NCI-H345 treated with DMSO at 0.1 percent for 48 hours (cell line): Measurements from ENCODE around the gene PSMG3.
"Not testable (repeated sequence)": the region's sequence is repeated elsewhere in the genome, so short reads cannot be mapped to it uniquely, and the experiment has no call there.

Source experiments
- DNase-seq: peaks from one replicate; lab custom pipeline; 2025; ENCODE audit not compliant: unreplicated experiment; lab: John Stamatoyannopoulos, UW

PSMG3 gene

GRCh38 chr7:1536455-1536742 lies 33.4 kb downstream of the PSMG3 start:
- DNase-seq: no peak

GRCh38 chr7:1535701-1536454 lies 34.0 kb downstream of the PSMG3 start:
- no peak for DNase-seq

DNA sequence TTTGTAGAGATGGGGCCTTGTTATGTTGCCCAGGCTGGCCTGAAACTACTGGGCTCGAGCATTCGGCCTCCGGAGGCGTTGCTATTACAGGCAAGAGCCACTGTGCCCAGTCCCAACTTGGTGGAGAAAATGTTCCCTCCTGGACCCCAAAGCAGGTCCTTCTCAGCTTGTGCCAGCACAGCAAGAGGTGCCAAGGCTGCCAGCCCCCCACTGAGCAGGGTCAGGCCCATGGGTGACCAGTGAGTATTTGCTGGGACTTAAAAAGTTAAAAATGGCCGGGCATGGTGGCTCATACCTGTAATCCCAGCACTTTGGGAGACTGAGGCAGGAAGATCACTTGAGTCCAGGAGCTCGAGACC lies 34.8 kb downstream of the PSMG3 start:
- no peak for DNase-seq

GRCh38 chr7:1534330-1535099 lies 35.3 kb downstream of the PSMG3 start:
- no peak for DNase-seq

GRCh38 chr7:1533547-1534329 lies 36.1 kb downstream of the PSMG3 start:
- DNase-seq: no peak

DNA sequence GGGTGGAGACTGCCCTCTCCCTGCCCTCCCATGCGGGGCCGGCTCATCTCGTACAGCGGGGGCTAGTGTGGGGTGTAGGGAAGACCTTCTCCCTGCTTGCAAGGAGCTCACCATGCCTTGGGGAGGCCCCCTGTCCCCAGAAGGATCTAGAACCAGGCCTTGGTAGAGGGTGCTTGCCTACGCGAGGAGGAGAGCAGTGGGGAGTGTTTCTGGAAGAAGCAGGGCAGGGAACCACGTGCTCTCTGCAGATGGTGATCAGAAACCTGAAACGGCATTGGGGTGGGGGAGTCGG lies 36.6 kb downstream of the PSMG3 start:
- no peak for DNase-seq

GRCh38 chr7:1532456-1533254 lies 37.2 kb downstream of the PSMG3 start:
- no peak for DNase-seq

DNA sequence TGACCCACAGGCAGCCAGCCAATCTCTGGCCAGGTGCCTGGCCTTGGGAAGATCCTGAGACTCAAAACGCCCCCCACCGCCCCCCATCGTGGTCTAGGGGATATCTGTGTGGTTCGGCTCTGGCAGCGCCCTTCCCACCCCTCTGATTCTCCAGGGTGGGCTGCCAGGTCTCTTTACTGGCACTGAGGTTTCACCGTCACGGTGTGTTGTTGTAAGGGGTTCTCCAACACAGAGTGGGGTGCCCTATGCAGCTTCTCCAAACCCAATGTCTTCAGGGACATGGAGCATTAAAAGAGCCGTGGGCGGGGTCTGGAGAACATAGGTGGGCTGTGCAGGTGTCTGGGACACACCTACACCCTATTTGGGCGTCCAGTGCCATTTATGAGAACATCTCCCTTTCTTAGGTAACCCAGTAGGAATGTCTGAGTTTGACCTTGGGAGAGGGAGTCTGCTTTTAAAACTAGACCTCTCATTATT lies 37.8 kb downstream of the PSMG3 start:
- DNase-seq: no peak

DNA sequence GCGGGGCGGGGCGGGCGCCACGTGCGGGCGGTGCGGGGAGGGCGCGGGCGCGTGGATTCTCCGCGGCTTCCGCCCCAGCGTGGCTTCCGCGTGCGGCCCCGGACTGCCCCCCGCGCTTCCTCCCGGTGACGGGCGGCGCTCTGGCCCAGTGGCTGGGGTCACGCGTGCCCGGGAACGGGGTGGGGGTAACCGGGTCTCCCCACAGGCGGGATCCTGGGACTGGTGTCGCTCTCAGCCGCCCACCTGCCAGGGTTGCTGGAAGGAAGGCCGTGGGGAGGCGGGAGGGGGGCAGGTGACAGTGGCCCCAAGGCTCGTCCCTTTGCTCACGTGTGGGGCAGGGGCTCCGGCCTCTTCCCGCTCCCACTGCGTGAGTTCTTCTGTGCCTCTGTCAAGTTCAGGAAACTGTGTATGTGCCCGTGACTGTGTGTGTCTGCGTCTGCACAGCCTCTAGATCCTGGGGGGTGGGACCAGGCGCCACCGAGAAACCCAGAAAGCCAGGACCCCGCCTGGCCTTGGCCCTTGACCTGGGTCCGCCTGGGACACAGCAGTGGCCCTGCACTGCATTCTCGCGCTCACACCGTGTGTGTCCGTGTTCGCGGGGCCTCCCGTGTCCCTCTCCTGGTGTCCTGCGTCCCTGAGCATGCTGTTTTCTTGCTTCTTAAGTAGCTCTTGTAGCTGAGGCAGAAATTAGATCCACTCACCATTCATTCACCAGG lies 38.4 kb downstream of the PSMG3 start:
- DNase-seq: no peak

GRCh38 chr7:1530946-1531262 lies 38.9 kb downstream of the PSMG3 start:
- DNase-seq: no peak

DNA sequence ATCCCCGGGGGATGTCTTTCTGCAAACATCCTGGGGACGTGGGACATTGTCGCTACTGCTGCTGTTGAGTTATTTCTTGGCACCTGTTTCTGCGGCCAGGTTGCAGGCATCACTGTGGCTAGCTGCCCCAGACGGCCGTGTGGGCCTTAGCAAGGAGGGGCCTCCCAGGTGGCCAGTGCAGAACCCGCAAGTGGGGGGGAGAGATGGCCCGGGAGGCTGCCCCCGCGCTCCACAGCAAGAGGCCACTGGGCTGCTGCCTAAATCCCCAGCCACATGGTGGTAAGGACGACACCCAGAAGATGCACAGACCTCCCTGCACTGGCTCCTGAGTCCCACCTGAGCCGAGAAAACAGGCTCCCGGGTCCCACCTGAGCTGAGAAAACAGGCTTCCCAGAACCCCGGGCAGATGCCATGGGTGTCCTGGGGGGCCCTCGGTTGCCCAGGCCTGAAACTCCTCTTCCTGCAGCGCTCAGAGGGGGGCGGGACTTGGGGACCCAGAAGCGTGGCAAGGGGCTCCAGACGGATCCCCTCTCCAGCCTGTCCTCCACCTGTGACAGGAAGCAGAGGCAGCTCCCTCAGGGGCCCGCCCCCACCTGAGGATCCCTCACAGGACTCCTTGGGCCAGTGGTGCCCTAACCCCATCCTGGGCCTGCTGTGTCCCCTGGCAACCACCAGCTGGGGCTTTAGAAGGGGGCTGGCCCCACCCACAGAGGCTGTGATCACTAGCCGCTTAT lies 40.3 kb downstream of the PSMG3 start:
- no peak for DNase-seq

DNA sequence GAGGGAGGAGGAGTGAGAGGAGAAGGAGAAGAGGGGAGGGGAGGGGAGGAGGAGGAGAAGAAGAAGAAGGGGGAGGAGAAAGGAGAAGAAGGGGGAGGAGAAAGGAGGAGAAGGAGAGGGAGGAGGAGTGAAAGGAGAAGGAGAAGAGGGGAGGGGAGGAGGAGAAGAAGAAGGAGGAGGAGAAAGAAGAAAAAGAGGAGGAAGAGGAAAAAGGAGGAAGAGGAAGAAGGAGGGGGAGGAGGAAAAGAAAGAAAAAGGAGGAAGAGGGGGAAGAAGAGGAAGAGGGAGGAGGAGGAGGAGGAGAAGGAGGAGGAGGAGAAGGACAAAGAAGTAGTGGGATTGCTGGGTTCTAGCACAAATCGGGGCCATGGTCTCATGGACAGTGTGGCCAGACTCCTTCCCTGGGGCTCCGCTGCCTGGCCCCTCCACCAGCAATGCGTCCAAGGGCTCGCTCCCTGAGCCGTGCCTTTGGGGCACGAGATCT lies 43.5 kb downstream of the PSMG3 start:
- no peak for DNase-seq

DNA sequence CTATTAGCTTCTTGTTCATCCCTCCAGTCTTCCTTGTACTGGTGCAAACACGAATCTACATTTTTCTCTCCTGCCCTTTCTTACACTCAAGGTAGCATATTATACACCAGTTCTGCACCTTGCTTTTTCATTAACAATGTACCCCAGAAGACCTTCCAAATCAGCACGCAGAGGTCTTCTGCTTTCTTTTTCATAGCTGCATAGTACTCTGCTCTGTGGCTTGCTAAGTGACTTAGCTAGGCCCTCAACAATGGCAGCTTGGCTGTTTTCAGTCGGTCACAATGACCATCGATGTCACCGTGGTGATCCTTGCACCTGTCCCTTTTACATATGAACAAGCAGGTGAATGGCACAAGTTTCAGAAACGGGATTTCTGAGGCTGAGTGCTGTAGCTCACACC lies 44.4 kb downstream of the PSMG3 start:
- no peak for DNase-seq

DNA sequence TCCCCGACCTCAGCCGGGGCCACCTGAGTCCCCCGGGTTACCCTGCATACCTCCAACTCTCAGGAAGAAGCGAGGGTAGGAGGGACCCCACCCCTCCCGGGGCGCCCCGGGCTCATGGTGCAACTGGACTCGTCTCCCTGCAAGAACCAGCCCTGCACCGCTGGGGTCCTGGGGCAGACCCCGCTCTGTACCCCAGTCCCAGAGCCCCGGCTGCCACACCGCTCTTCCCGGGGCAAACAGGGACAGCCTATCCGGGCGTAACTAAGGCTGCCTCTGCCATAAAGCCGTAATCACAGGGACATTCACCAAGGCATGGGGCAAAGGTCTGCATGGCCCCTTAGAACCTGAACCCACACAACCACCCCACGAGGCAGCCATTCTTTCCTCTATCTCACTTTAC lies 46.0 kb downstream of the PSMG3 start:
- no peak for DNase-seq

GRCh38 chr7:1523208-1523607 lies 46.6 kb downstream of the PSMG3 start:
- no peak for DNase-seq

- no peak for DNase-seq
These were observed 48.4 kb downstream of the PSMG3 start for GRCh38 chr7:1521456-1521855.

- DNase-seq: no peak
These were observed 49.1 kb downstream of the PSMG3 start for GRCh38 chr7:1520539-1521234.

DNA sequence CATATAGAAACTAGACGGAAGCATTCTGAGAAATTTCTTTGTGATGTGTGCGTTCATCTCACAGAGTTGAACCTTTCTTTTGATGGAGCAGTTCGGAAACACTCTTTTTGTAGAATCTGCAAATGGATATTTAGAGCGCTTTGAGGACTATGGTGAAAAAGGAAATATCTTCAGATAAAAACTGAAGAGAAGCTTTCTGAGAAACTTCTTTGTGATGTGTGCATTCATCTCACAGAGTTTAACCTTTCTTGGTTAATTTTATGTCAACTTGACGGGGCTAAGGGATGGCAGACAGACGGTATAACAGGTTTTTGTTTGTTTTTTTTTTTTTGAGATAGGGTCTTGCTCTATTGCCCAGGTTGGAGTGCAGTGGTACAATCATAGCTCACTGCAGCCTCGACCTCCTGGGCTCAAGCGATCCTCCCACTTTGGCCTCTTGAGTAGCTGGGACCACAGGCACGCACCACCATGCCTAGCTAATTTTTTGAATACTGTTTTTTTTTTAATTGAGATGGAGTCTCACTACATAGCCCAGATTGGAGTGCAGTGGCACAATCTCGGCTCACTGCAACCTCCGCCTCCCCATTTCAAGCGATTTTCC lies 50.4 kb downstream of the PSMG3 start:
- not testable (repeated sequence) for DNase-seq
